ENCODE measurements around the gene PYGB.
"Not testable (repeated sequence)": the region's sequence is repeated elsewhere in the genome, so short reads cannot be mapped to it uniquely, and the experiment has no call there.

PYGB gene

GRCh38 chr20:25229486-25230165, 18.3 kb upstream of the PYGB start:
- no peak for TF ChIP-seq CTCF (IDR thresholded peaks at IDR 0.05; ENCODE audit: low read depth, low read length)
- in situ Hi-C loops (cut with HindIII; ENCODE audit: low sequenced_read_pairs): no loop called here
- H3K4me3 ChIP-seq (ENCODE audit: low read depth, low read length): no peak overlapping the region
- DNase-seq (ENCODE audit: low read depth, low spot score): no peak

GRCh38 chr20:25230166-25230831, 17.6 kb upstream of the PYGB start:
- no peak for TF ChIP-seq CTCF (IDR thresholded peaks at IDR 0.05; ENCODE audit: low read depth, low read length)
- H3K4me3 ChIP-seq (ENCODE audit: low read depth, low read length): no peak overlapping the region
- DNase-seq (ENCODE audit: low read depth, low spot score): no peak
- in situ Hi-C loops (cut with HindIII; ENCODE audit: low sequenced_read_pairs): no loop called here

- DNase-seq (ENCODE audit: low read depth, low spot score): peak; percentile 94
- in situ Hi-C loops (cut with HindIII; ENCODE audit: low sequenced_read_pairs): no loop called here
- no peak overlapping the region for H3K4me3 ChIP-seq (ENCODE audit: low read depth, low read length)
- no peak for TF ChIP-seq CTCF (IDR thresholded peaks at IDR 0.05; ENCODE audit: low read depth, low read length)
Measured at GRCh38 chr20:25233016-25233772, 14.7 kb upstream of the PYGB start.

- H3K4me3 ChIP-seq (ENCODE audit: low read depth, low read length); DNase-seq (ENCODE audit: low read depth, low spot score); in situ Hi-C loops (cut with HindIII; ENCODE audit: low sequenced_read_pairs): not testable (repeated sequence)
Measured at GRCh38 chr20:25234009-25234849, 13.7 kb upstream of the PYGB start.

GRCh38 chr20:25236450-25237304, 11.2 kb upstream of the PYGB start:
- TF ChIP-seq CTCF (IDR thresholded peaks at IDR 0.05; ENCODE audit: low read depth, low read length): no peak
- in situ Hi-C loops (cut with HindIII; ENCODE audit: low sequenced_read_pairs): no loop called here
- no peak for DNase-seq (ENCODE audit: low read depth, low spot score)
- no peak overlapping the region for H3K4me3 ChIP-seq (ENCODE audit: low read depth, low read length)

- peak; percentile 99 for DNase-seq (ENCODE audit: low read depth, low spot score)
- no peak overlapping the region for H3K4me3 ChIP-seq (ENCODE audit: low read depth, low read length)
- in situ Hi-C loops (cut with HindIII; ENCODE audit: low sequenced_read_pairs): no loop called here
- TF ChIP-seq CTCF (IDR thresholded peaks at IDR 0.05; ENCODE audit: low read depth, low read length): no peak
Measured at GRCh38 chr20:25237610-25238318, 10.1 kb upstream of the PYGB start.

Data from astrocyte of the spinal cord (primary cell).